C4-2B (cell line): Measurements from ENCODE around the gene TMEM89.

Source experiments
- ZFX ChIP-seq: fragments of 450-650 bp; IDR thresholded peaks from 2 replicates; pipeline ENCODE4 v1.6.1; 2017
- TF ChIP-seq, protein P1 (sequence below): fragments of 450-650 bp; conservative IDR thresholded peaks from 2 replicates; pipeline ENCODE4 v1.5.1; 2017; ENCODE audit warnings: mild to moderate bottlenecking

DNA sequence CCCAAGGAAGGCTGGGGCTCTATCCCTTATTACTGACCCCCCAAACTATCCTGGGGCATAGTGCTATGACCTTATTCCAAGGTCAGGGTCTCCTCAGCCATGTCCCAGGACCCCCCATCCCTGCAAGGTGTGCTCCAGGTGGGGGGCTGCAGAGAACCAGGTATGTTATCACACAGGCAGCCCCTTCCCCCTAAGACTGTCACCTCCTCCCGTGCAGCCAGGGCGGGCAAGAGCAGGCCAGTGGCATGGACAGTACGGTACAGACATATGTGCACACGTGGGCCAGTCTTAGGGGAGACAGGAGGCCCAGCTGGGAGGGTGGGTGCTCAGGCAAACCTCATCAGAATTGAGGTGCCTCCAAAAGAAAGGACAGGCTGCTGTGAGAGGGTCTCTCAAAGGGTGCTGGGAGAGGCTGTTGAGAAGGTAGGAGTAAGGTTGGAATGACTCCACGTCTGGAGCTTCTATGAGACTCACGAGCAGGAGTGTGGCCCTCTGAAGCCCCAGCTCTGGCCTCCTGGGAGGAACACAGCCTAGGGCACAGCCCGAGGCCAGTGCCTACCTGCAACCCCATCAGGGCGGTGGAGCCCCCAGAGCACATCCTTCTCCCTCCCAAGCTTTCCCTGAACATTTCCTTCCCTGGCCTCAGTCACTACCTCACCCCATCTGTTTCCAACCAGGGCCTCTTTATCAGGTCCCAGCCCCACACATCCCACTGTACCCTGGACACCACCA, 24.7 kb downstream of the TMEM89 start:
- TF ChIP-seq, protein P1, sequence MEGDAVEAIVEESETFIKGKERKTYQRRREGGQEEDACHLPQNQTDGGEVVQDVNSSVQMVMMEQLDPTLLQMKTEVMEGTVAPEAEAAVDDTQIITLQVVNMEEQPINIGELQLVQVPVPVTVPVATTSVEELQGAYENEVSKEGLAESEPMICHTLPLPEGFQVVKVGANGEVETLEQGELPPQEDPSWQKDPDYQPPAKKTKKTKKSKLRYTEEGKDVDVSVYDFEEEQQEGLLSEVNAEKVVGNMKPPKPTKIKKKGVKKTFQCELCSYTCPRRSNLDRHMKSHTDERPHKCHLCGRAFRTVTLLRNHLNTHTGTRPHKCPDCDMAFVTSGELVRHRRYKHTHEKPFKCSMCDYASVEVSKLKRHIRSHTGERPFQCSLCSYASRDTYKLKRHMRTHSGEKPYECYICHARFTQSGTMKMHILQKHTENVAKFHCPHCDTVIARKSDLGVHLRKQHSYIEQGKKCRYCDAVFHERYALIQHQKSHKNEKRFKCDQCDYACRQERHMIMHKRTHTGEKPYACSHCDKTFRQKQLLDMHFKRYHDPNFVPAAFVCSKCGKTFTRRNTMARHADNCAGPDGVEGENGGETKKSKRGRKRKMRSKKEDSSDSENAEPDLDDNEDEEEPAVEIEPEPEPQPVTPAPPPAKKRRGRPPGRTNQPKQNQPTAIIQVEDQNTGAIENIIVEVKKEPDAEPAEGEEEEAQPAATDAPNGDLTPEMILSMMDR: no peak
- TF ChIP-seq ZFX: no peak
